Astrocyte (in vitro differentiated cells and primary cell): ENCODE results near the gene PPFIA1.
"Not testable (repeated sequence)": the region's sequence is repeated elsewhere in the genome, so short reads cannot be mapped to it uniquely, and the experiment has no call there.

ENCODE experiments used
- EZH2 ChIP-seq: IDR thresholded peaks from 2 replicates; pipeline ENCODE4 v1.6.1; 2012; ENCODE audit warnings: mild to moderate bottlenecking, low read length, inconsistent platforms; ENCODE audit not compliant: insufficient read depth
- TF ChIP-seq, protein P1 (sequence below): IDR thresholded peaks from 2 replicates; pipeline ENCODE4 v1.5.1; 2011; ENCODE audit warnings: low read depth, mild to moderate bottlenecking, inconsistent platforms, low read length, moderate library complexity; ENCODE audit not compliant: insufficient read depth

- not testable (repeated sequence) for TF ChIP-seq EZH2
- TF ChIP-seq, protein P1, sequence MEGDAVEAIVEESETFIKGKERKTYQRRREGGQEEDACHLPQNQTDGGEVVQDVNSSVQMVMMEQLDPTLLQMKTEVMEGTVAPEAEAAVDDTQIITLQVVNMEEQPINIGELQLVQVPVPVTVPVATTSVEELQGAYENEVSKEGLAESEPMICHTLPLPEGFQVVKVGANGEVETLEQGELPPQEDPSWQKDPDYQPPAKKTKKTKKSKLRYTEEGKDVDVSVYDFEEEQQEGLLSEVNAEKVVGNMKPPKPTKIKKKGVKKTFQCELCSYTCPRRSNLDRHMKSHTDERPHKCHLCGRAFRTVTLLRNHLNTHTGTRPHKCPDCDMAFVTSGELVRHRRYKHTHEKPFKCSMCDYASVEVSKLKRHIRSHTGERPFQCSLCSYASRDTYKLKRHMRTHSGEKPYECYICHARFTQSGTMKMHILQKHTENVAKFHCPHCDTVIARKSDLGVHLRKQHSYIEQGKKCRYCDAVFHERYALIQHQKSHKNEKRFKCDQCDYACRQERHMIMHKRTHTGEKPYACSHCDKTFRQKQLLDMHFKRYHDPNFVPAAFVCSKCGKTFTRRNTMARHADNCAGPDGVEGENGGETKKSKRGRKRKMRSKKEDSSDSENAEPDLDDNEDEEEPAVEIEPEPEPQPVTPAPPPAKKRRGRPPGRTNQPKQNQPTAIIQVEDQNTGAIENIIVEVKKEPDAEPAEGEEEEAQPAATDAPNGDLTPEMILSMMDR: not testable (repeated sequence)
Observed at GRCh38 chr11:70259077-70259476, 11.4 kb upstream of the PPFIA1 start.
